Hepatocyte (in vitro differentiated cells): ENCODE measurements around the gene CCDC88C.

ENCODE experiments used
- CTCF ChIP-seq: fragments of 200-600 bp; sonication (generic); IDR thresholded peaks from 2 replicates; pipeline ENCODE4 v1.5.1; 2016; ENCODE audit warnings: antibody characterized with exemption, mild to moderate bottlenecking; ENCODE audit not compliant: poor library complexity
- EZH2 ChIP-seq: fragments of 200-600 bp; sonication (generic); IDR thresholded peaks from 2 replicates; pipeline ENCODE4 v1.6.1; 2016; ENCODE audit warnings: antibody characterized with exemption, mild to moderate bottlenecking, borderline replicate concordance
- EZH2phosphoT487 ChIP-seq: fragments of 200-600 bp; sonication (generic); IDR thresholded peaks from one replicate; pipeline ENCODE4 v1.6.1; 2018; ENCODE audit warnings: antibody characterized with exemption, mild to moderate bottlenecking, low read depth, moderate library complexity; ENCODE audit not compliant: unreplicated experiment, severe bottlenecking

GRCh38 chr14:91371990-91372375 lies 45.6 kb downstream of the CCDC88C start:
- TF ChIP-seq EZH2, result no peak
- TF ChIP-seq CTCF, result no peak
- no peak for TF ChIP-seq EZH2phosphoT487
